Effector CD8-positive, alpha-beta T cell (primary cell): Measurements from ENCODE around the gene EIF2B5.
"Not testable (repeated sequence)": the region's sequence is repeated elsewhere in the genome, so short reads cannot be mapped to it uniquely, and the experiment has no call there.

Experiments used
- DNase-seq: peaks from one replicate; lab custom pipeline; 2025; lab: John Stamatoyannopoulos, UW
- total RNA-seq, 4 experiments: gene quantifications; one replicate each; lab custom pipeline; 2026; lab: John Stamatoyannopoulos, UW

EIF2B5 gene
- 117 to 158 (median 143) reads per million in 4 experiments for total RNA-seq

- DNase-seq, result peak; percentile 77
Observed at GRCh38 chr3:184135149-184135910, at the start of gene EIF2B5. TSS of gene EIF2B5 (plus strand) at chr3:184135358. CDS start at chr3:184135386, 28 bp downstream.

GRCh38 chr3:184085389-184085852 lies 49.7 kb upstream of the EIF2B5 start:
- DNase-seq, result no peak

- no peak for DNase-seq
Observed at GRCh38 chr3:184092199-184092598, 43.0 kb upstream of the EIF2B5 start.

GRCh38 chr3:184096811-184097383 lies 38.3 kb upstream of the EIF2B5 start, which contains the start of gene HTR3E:
TSS of gene HTR3E (plus strand) at chr3:184097064. CDS start at chr3:184097530, 466 bp downstream.
- no peak for DNase-seq

- no peak for DNase-seq
Observed at GRCh38 chr3:184097556-184097955, 37.6 kb upstream of the EIF2B5 start.

- no peak for DNase-seq
Observed at GRCh38 chr3:184099806-184100686, 35.1 kb upstream of the EIF2B5 start.

GRCh38 chr3:184110316-184110725 lies 24.8 kb upstream of the EIF2B5 start:
- no peak for DNase-seq

GRCh38 chr3:184116017-184116416 lies 19.1 kb upstream of the EIF2B5 start:
- DNase-seq, result no peak

GRCh38 chr3:184117636-184118035 lies 17.5 kb upstream of the EIF2B5 start:
- DNase-seq, result no peak

- not testable (repeated sequence) for DNase-seq
Observed at GRCh38 chr3:184121031-184121430, 14.1 kb upstream of the EIF2B5 start.

- DNase-seq, result no peak
Observed at GRCh38 chr3:184126006-184126405, 9.2 kb upstream of the EIF2B5 start.

- DNase-seq, result no peak
Observed at GRCh38 chr3:184129012-184129411, 6.1 kb upstream of the EIF2B5 start.

GRCh38 chr3:184132945-184133344 lies 2.2 kb upstream of the EIF2B5 start:
- DNase-seq, result no peak

GRCh38 chr3:184133840-184134745 lies 1.1 kb upstream of the EIF2B5 start:
- DNase-seq, result no peak

- no peak for DNase-seq
Observed at GRCh38 chr3:184134746-184135148, 411 bp upstream of the EIF2B5 start.

GRCh38 chr3:184135911-184136260 lies 728 bp downstream of the EIF2B5 start:
- DNase-seq, result no peak

GRCh38 chr3:184140436-184140835 lies 5.3 kb downstream of the EIF2B5 start:
- DNase-seq, result no peak

- DNase-seq, result no peak
Observed at GRCh38 chr3:184142199-184142598, 7.0 kb downstream of the EIF2B5 start.

- DNase-seq, result no peak
Observed at GRCh38 chr3:184143327-184143726, 8.2 kb downstream of the EIF2B5 start.

- DNase-seq, result no peak
Observed at GRCh38 chr3:184144505-184144904, 9.3 kb downstream of the EIF2B5 start.

- DNase-seq, result no peak
Observed at GRCh38 chr3:184145111-184145524, 10.0 kb downstream of the EIF2B5 start.
